G401.6 (cell line): Measurements from ENCODE around the gene KRT15.

Experiments
- FAIRE-seq: peaks from 2 replicates; lab custom pipeline; 2012; peaks lifted over from hg19 to GRCh38; lab: Jason Lieb, UNC

Gene KRT15

DNA sequence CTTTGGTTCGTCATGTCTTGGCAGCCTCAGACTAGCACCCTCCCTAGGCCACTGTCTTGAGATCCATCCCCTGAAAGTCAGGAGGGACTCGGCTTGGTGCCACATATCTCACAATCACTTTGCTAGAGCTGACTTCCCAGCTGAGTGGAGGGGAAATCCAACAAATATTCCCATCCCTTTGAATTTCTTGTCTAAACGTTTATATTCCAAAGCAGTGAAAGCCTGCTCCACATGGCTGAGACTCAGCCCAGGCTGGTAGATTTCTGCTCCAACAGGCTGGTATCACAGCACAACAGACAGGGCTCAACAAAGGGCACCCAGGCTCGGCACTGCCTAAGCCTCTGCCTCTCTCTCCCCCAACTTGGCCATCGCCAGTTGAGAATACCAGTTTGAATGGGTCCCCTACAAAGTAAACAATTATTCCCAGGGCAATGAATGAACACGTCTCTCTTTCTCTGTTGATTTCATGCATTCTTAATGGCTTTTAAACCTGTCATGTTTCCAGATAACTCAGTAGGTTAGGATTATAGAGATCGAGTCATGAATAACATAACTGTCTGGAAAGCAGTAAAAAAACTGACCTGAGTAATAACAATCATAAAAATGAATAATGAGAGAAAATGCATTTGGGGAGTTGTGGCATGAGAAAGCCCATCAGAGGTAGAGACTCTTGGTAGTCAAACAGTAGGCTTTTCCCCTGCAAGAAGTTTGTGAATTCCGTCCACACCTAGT is 14.3 kb downstream of the KRT15 start:
- FAIRE-seq: no peak

DNA sequence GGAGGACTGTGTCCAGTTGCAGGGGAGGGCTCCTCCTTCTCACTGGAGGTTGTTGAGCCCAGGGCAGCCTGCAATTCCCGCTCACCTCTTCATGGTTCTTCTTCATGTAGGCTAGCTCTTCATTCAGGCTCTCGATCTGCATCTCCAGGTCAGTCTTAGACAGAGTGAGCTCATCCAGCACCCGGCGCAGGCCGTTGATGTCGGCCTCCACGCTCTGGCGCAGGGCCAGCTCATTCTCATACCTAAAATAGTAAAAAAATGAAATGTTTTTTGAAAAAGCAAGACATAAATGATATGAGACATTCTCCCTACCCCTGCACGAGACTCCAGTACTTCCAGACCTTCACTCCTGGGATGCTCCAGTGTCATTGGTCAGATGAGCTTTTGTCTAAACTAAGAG is 15.5 kb downstream of the KRT15 start:
- no peak for FAIRE-seq

DNA sequence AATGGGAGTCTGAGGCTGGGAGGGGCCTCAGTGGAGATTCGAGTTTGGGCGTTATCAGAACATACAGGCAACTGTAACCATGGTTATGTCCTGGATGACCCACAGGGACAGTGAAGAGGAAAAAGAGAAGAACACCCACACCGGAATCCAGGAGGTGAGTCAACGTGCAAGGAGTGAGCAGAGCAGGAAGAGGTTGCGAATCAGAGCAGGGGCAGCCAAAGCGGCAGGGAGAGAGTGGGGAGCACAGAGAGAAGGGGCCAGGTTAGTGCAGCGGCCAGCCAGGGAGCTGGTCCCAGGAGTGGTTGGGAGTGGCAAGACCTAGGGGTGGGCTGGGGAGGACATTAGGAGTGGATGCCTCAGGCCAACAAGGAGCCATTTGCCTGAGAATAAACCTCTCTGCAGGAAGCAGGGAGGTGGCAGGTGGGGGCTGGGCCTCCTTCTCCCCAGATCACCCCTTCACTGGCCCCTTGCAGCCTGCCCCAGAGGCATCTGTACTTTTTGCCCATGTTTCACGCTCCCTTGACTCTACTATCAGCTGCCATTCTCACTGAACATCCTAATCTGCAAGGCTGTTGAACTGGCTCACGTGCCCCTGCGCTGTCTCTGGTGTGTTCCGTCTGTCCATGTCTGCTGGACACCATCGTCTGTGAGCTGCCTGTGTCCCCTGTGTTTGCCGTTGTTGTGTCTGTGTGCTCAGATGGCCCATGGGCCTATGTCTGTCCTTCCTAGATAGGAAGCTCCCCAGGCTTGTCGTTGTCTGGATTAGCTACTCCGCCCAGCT is 18.4 kb downstream of the KRT15 start:
- FAIRE-seq: no peak

DNA sequence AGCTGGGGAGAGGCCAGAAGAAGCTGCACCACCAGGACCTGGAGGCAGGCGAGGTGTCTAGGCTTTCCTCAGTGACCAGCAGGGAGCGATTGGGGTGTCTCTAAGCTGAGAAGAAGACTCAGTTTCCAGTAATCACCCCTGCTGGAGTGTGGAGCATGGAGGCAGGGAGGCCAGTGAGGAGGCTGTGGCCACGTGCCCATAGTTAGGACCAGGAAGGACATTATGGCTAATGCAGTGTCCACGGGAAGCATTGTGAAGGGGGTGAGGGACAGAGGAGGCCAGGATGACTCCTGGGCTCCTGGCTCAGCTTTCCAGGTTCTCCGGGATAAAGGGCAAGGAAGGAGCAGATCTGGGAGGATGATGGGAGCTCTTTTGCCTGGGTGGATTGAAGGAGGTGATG is 19.0 kb downstream of the KRT15 start:
- FAIRE-seq: no peak

DNA sequence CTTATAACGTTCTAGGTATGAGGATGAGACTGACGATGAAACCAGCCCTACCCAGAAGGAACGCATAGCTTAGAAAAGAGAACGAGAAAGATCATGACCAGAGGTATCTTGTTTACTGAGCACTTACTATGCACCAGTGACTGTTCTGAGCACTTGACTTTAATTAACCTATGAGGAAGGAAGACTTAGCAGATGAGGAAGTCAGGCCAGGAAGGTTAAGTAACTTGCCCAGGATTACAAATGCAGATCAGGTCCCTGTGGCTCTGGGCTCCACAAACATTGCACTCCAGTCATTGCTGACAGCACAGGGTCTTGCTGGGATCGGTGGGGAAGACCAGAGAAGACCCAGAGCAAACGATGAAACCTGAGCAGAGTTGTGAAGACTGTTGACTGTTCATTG is 20.4 kb downstream of the KRT15 start:
- no peak for FAIRE-seq

DNA sequence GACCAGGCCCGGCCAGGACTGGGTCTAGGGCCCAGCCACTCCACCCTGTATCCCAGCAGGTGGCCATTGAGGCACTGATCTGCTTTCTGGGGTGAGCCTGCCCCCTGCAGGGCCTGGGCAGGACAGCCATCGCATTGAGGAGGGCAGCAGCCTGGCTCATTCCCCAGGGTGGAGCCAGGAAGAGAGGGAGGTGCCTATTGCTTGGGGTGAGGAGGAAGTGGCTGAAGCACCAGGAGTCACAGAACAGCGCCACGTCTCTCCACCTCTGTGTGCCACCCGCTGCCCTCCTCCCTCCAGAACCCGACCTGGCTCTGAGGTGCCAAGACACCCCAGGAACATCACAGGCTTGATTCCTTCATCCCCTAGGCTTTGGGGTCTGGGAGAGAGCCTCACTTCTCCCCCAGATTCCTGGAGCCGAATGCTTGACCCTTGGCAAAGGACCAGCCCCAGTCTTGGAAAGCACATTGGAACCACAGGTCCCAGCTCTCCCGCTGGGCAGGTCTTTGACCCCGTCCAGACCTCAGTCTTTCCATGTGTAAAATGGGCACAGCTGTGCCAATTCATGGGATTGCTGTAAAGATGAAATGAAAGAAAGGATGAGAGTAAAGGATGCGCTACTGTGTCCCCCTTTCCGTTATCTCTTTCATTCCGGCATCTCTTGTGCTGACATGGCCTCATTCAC is 21.7 kb downstream of the KRT15 start:
- no peak for FAIRE-seq

DNA sequence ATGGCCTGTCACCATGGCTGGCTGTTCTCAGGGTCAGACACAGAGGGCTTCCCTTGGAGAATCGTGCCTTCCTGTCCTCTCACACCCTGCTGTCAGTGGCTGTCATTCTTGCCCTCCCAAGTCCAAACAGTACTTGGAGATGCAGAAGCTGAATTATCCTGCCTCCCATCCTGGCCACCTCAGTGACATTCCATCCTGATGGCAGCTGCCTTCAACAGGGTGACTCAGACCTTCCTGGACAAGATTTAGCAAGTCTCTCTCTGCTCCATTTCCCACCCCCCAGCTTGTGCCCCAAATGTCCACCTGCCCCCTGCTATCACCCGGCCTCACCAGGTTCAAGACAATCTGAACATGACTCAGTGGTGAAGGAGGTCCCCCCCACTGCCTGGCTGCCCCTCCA is 24.2 kb downstream of the KRT15 start:
- FAIRE-seq: no peak

DNA sequence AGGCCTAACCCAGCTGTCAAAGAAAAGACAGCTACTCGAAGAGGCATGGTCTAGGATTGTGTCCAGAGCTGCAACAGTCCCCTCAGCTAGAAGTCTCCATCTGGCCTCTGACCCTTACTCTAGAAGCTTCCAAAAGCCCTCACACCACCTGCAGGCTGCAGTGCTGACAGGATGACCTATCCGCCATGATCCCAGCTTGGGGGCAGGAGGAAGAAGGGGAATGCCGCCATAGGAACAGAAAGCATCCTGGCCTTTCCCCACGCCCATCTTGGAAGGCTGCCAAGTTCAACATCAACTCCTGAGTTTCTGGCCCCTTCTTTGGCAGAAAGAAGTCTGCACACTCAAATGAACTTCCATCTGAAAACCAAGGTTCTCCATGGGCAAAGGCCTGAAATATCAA is 25.9 kb downstream of the KRT15 start:
- no peak for FAIRE-seq

DNA sequence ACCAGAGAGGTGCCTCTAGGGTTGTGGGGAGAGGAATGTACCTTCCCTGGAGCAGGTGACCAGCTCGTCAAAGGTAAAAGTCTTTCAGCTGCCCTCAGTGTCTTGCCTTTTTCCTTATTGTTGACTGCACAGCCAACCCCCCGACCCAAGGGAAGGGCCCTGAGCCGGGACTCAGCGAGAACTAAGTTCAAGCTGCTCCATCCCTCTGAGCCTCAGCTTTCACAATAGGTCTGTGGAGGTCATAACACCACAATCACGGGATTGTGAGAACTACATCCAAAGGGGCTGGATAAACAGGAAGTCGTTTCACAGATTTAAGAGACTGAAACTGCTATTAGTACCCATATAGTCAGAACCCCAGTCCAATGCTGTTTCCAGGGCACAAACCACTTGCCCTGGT is 26.3 kb downstream of the KRT15 start:
- FAIRE-seq: no peak

DNA sequence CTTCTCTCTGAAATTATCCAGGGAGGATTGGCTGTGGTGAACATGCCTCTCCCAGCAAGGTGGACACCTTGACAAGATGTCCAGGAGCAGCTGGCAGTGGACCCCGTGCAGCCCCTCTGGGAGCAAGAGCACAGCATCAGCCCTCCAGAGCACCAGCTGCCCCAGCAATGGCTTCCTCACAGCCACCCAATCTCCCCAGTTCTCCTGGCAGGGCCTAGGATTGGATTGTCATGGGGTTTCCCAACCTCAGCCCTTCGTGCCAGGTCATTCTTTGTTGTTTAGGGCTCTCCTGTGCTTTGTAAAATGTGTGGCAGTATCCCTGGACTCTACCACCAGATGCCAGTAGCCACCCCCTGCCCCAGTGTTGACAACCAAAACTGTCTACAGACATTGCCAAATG is 27.2 kb downstream of the KRT15 start:
- FAIRE-seq: no peak

DNA sequence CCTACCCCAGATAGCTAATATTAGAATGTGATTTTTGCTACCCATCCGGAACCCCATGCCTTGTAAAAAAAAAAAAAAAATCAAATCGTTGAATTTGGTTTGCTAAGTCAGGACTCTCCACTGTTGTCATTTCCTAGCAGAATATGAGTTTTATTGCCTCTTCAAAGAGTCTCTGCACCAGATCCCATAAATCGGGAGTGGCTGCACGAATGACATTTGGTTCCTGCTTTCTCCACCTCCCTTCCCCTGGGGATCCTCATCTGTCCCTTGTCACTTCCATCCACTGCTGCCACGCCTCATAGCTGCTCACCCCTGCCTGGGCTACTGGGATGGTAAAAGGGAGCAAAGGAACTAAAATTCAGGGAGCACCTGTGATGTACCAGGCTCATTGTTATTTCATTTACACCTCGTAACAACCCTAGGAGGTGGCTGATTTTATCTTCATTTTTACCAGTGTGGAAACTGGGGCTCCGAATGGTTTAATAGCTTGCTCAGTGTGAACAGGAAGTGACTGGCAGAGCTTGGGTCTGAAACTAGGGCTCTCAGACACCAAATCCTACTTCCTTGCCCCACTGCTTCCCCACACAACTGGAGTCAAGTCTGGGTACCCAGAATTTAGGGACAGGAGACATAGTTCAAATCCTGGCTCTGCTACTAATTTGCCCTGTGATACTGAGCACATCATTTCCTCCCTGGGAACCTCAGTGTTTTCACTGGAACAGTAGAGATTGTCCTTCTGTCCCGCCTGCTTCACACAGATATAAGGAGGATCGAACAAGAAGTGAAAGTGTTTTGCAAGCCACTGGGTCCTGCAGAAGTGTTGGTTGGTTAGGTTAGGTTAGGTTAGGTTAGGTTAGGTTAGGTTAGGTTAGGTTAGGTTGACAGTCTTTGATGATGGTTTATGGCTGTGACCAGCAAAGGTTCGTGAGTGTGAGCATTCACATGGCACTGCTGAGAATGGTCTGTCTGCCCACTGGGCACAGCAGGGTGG is 28.4 kb downstream of the KRT15 start:
- no peak for FAIRE-seq

DNA sequence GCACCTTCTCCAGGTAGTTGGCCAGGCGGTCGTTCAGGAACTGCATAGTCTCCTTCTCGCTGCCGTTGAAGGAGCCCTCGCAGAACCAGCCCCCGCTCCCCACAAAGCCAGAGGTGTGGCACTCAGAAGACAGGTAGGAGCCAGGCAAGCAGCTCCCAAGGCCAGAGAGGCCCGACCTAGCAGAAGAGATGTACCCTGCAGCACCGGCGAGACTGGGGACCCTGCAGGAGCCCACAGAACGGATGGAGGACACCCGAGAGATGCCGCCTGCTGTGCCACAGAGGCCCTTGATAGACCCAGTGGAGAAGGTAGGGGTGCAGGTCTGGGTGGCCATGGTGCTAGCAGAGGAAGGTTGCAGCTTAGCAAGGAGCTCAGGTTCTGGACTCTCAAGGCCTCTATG is 29.2 kb downstream of the KRT15 start, which contains the start of gene KRT36:
Gene KRT36 (minus strand): TSS at position 380 of the 400 bp plus-strand sequence. CDS start 46 bp downstream, at position 334.
- no peak for FAIRE-seq

DNA sequence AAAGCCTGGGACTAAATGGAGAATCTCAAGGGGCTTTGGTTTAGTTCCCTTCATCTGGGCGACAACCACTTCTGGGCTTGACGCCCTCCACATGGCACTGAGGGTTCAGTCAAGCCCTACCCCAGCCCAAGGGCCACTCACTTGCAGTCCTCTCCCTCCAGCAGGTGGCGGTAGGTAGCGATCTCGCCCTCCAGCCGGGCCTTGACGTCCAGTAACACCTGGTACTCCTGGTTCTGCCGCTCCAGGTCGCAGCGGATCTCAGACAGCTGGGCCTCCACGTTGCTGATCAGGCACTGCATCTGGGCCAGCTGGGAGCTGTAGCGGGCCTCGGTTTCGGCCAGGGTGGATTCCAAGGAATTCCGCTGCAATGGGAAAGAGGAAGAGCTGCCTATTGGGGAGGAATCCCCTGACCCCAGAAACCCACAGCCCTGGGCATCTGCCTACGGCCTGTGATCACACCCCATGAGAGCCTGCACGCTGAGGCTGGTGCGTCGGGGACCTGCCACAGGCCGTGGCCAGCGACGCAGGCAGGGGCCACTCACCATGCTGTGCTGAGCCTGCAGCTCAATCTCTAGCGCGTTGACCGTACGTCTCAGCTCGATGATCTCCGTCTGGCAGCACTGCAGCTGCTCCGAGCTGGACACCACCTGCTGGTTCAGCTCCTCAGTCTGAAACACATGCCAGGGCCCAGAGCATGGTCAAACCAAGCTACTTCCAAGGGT is 31.7 kb downstream of the KRT15 start:
- FAIRE-seq: no peak

DNA sequence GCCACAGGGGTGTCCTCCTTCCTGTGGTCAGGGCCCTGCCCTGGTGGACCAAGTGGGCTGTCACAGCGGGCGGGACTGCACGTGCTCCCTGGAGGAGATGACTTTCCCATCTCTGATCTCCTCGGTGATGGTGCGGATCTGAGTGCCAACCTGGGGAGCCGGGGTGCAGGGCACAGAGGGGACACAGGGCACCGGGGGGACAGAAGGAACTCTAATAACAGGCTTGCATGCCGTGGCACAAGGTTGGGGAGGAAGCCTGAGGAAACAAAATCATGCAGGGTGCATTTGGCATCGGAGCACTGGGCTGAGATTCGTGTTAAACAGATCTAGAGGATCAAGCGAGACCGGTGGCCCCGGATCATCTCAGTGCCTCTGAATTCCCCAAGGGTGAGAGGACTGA is 32.4 kb downstream of the KRT15 start:
- FAIRE-seq: no peak

DNA sequence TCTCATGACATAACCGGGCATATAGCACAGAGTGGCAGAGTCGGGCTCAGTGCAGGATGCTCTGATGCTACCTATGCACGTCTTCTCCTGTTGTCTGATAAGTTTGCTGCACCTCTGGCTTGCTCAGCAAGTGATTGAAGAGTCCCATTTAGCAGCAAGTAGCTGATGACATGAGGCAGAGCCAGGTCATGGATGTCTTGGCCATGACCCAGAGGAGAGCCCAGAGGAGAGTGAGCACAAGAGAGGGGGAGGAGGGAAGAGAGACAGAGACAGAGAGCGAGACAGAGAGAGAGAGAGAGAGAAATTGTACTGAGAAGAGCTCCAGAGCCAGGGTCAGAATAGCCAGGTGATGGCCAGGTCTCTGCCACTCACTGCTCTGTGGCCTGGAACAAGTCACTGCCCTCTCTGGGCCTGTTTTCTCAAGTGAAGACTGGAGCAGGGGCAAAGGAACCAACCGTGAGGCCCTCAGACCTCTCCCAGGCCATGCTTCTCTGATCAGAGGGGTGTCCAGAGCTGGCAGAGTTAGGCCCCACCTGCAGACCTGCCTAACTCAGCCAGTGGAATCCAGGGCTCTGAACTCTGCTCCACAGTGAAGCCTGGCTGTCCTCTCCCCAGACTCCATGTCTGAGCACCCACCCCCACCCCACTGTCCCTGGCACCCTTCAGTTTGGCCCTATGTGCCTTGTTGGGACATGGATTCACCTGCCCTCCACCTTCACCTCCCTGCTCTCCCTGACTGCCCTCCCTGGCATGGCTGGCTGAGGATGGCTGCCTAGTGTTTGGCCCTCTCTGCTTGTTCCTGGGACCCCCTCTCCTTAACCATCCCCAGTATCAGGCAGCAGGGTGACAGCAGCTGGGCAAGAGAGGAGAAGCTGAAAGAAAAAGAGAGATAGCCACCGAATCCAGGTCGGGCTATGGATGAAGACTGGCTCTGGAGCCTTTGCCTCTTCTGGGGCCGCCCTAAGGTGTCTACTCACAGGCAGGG is 33.5 kb downstream of the KRT15 start:
- FAIRE-seq: no peak

DNA sequence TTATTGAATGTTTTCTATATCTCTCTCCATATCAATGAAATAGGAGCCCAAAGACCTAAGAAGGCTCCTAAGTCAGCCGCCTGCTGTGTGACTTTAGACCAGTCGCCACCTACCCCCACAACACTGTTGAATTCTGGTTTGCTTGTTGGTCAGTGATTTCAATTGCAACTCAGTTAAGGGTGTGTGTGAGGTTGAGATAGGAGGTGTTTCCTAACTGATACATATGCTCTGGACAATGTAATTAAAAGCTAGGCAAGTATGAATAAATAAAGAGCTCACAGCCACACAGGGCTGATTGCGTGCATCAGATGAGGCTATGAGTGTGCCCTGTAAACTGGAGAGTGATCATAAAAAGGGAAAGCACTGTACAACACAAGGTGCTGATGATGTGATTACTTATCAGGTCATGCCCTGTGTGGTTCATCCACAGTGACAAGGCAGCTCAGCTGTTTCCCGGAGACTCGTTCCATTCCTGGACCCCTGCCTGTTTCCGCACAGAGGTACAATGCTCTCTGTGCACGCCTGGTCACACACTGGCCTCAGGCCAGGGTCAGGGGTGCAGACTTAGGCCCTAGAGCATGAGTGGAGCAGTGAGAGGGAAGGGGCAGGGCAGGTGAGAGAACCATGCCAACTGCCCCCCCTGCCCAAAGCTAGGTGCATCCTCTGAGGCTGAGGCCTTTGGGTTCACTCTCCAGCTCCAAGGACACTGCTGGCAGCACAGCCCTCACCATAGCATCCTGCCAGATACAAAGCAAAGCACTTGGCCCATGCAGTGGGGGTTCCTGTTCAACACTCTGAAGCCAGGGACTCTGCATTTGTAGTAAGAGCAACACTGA is 34.5 kb downstream of the KRT15 start:
- no peak for FAIRE-seq

DNA sequence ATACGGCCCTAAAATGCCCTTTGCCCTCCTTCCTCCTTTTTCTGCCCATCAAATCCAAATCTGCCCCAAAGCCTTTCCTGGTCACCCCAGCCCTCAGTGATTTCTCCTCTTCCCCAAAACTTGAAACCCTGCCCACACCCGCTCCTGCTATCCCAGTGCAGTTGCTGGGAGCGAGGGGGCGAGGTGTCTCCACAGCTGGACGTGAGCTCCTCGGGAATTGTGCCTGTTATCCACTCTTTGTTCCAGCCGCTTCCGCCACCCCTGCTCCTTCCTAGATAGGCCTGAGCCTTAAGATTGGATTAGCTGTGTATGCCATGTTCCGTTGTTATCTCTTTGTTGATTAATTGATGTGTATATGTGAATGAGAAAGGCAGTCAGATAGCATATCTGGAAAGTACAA is 35.2 kb downstream of the KRT15 start:
- FAIRE-seq: no peak

DNA sequence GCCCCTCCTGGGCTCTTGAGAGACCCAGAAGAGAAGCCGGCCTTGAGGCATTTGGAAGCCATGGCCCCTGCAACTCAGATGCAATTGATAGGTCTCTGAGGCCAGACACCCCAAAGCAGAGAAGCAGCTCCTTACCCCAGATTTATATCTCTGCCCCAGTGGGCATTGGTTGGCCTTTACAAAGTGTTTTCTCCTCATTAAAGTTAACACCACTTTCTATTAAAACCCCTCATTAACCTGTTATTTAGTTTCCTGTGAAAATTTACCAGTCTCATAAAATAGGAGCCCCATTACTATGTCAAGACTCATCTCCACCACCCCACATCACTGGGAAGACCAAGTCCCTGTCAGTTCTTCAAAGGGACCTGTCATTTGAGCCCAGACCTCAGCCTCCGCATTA is 37.7 kb downstream of the KRT15 start, which contains the start of gene KRT35:
Gene KRT35 (minus strand): TSS at position 116 of the 400 bp plus-strand sequence. CDS start 54 bp downstream, at position 62.
- FAIRE-seq: no peak

DNA sequence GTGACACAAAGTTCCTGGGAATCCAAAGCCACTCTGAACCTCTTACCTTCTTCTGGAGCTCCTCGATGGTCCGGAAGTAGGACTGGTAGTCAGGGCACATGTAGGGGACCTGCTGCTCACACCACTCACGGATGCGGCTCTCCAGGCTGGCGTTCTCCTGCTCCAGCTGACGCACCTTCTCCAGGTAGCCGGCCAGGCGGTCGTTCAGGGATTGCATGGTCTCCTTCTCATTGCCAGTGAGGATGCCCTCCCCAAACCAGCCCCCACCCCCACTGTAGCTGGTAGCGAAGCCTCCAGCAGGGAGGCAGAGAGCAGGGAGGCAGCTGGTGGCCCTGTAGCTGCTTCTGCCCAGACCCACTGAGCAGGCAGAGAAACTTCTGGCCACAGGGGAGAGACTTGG is 38.1 kb downstream of the KRT15 start:
- FAIRE-seq: no peak
